ENCODE results near the gene PPARG.
"Not testable (repeated sequence)": the region's sequence is repeated elsewhere in the genome, so short reads cannot be mapped to it uniquely, and the experiment has no call there.

Gene PPARG

GRCh38 chr3:12279591-12280326 is 9.1 kb upstream of the PPARG start:
- no peak for DNase-seq

GRCh38 chr3:12280357-12280806 is 8.5 kb upstream of the PPARG start:
- no peak for DNase-seq

GRCh38 chr3:12284591-12284990 is 4.3 kb upstream of the PPARG start:
- no peak for DNase-seq

GRCh38 chr3:12285003-12285555 is 3.8 kb upstream of the PPARG start:
- no peak for DNase-seq

- DNase-seq = not testable (repeated sequence)
Observed at GRCh38 chr3:12285779-12286178, 3.1 kb upstream of the PPARG start.

GRCh38 chr3:12286504-12286903 is 2.4 kb upstream of the PPARG start:
- no peak for DNase-seq

GRCh38 chr3:12286927-12287726 is 1.7 kb upstream of the PPARG start:
- no peak for DNase-seq

- DNase-seq = no peak
Observed at GRCh38 chr3:12287727-12288181, 1.1 kb upstream of the PPARG start.

- no peak for DNase-seq
Observed at GRCh38 chr3:12289524-12289923, 654 bp downstream of the PPARG start.

GRCh38 chr3:12292770-12293169 is 3.9 kb downstream of the PPARG start:
- no peak for DNase-seq

- DNase-seq = no peak
Observed at GRCh38 chr3:12294885-12295580, 6.2 kb downstream of the PPARG start.

GRCh38 chr3:12296511-12296910 is 7.6 kb downstream of the PPARG start:
- DNase-seq = no peak

GRCh38 chr3:12299026-12299425 is 10.2 kb downstream of the PPARG start:
- no peak for DNase-seq

GRCh38 chr3:12300137-12300536 is 11.3 kb downstream of the PPARG start:
- DNase-seq = no peak

GRCh38 chr3:12301031-12301430 is 12.2 kb downstream of the PPARG start:
- DNase-seq = no peak

- no peak for DNase-seq
Observed at GRCh38 chr3:12301513-12301912, 12.6 kb downstream of the PPARG start.

GRCh38 chr3:12302564-12302963 is 13.7 kb downstream of the PPARG start:
- no peak for DNase-seq

GRCh38 chr3:12303534-12303933 is 14.7 kb downstream of the PPARG start:
- DNase-seq = no peak

GRCh38 chr3:12303993-12304392 is 15.1 kb downstream of the PPARG start:
- no peak for DNase-seq

- no peak for DNase-seq
Observed at GRCh38 chr3:12307136-12307535, 18.3 kb downstream of the PPARG start.

- no peak for DNase-seq
Observed at GRCh38 chr3:12308517-12308916, 19.6 kb downstream of the PPARG start.

GRCh38 chr3:12309716-12310115 is 20.8 kb downstream of the PPARG start:
- no peak for DNase-seq

- no peak for DNase-seq
Observed at GRCh38 chr3:12312010-12312409, 23.1 kb downstream of the PPARG start.

All from activated gamma-delta T cell treated with Interleukin-2 at 50 U/mL for 16 hours (primary cell).